ENCODE results near the gene TLR5. TPM values are rescaled to one million over a fixed set of nuclear protein-coding genes. Genes with fewer than 3 reads are reported as not detected.

The TLR5 gene
- polyA plus RNA-seq, 3 donors from 2014 or later, result 0.80 to 1.0 TPM; not detected in 1

DNA sequence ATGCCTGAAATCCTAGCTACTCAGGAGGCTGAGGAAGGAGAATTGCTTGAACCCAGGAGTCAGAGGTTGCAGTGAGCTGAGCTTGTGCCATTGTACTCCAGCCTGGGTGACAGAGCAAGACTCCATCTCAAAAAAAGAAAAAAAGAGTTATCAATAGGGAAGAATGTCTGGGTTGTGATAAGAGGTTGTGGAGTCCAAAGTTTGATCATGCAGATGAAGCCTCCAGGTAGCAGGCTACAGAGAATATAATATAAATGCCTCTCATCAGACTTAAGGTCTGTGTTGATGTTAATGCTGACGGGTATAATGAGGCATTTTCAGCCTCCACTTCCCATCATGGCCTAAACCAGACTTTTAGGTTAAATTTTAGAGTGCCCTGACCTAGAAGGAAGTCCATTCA, 24.6 kb downstream of the TLR5 start:
- peaks cover 1 to 10% (median 9%) of the 10 kb centered on the region in 3 donors for H3K27me3 Mint-ChIP-seq (ENCODE audit: low read depth in 3 of 3)
- H3K36me3 Mint-ChIP-seq, result peaks cover 0 to 5% (median 0%) of the 10 kb centered on the region in 3 donors
- H3K4me3 Mint-ChIP-seq, result no peak overlapping the region
- DNase-seq, result no peak
- H3K9me3 Mint-ChIP-seq, result peaks cover 0 to 2% (median 0%) of the 10 kb centered on the region in 6 donors
- peaks cover 3 to 4% of the 10 kb centered on the region in 2 donors for H3K4me1 Mint-ChIP-seq
- H3K27ac Mint-ChIP-seq, result no peak overlapping the region

DNA sequence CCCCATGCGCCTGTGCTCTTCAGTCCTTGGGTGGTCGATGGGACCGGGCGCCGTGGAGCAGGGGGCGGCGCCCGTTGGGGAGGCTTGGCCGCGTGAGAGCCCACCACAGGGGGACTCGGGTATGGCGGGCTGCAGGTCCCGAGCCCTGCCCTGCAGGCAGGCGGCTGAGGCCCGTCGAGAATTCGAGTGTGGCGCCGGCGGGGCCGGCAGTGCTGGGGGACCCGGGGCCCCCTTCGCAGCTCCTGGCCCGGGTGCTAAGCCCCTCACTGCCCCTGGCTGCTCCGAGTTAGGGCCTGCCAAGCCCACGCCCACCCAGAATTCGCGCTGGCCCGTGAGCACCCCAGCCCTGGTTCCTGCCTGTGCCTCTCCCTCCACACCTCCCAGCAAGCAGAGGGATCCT, 26.1 kb downstream of the TLR5 start:
- H3K9me3 Mint-ChIP-seq, result peaks cover 0 to 2% (median 0%) of the 10 kb centered on the region in 6 donors
- H3K27ac Mint-ChIP-seq, result no peak overlapping the region
- DNase-seq, result no peak
- no peaks in the 10 kb centered on the region for H3K4me1 Mint-ChIP-seq
- H3K4me3 Mint-ChIP-seq, result no peak overlapping the region
- H3K36me3 Mint-ChIP-seq, result peaks cover 0 to 5% (median 0%) of the 10 kb centered on the region in 3 donors
- peaks cover 0 to 18% (median 9%) of the 10 kb centered on the region in 3 donors for H3K27me3 Mint-ChIP-seq (ENCODE audit: low read depth in 3 of 3)

DNA sequence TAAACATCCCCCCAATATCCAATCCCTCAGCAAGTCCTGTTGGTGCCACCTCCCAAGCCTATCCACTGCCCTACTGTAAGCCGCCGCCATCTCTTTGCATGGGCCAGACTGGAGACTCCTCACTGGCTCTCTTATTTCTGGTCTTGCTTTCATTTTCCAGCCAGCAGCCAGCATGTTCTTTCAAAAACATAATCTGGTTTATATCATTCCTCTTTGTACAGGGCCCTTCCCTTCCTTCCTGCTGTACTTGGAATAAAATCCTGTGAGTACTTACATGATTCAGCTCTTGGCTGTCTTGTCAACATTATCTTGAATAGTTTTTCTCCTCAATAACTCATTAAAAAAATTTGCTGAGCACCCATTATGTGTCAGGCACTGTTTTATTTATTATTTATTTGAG, 28.2 kb downstream of the TLR5 start:
- H3K4me1 Mint-ChIP-seq, result no peaks in the 10 kb centered on the region
- H3K9me3 Mint-ChIP-seq, result peaks cover 0 to 2% (median 0%) of the 10 kb centered on the region in 6 donors
- H3K27ac Mint-ChIP-seq, result no peak overlapping the region
- H3K4me3 Mint-ChIP-seq, result no peak overlapping the region
- H3K36me3 Mint-ChIP-seq, result peaks cover 0 to 5% (median 0%) of the 10 kb centered on the region in 3 donors
- no peak for DNase-seq
- peaks cover 0 to 16% (median 7%) of the 10 kb centered on the region in 3 donors for H3K27me3 Mint-ChIP-seq (ENCODE audit: low read depth in 3 of 3)

DNA sequence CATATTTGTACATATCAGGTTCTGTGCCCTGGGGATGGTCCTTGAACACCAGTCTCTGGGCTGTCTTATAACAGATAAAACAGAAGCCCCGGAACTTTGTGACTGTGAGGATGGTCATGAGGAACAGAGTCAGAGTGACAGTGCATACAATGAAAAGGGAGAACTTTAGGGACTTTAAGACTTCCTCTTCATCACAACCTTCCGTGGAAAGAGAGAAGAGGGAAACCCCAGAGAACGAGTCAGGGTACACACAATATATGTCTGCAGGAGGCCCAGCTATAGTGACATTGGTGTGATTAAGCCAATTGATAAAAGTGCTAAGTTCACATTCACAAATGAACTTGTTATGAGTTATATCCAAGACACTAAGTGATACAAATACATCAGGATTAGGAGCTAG, 32.1 kb downstream of the TLR5 start:
- H3K4me3 Mint-ChIP-seq, result no peak overlapping the region
- no peak overlapping the region for H3K27ac Mint-ChIP-seq
- peaks cover 0 to 2% (median 0%) of the 10 kb centered on the region in 6 donors for H3K9me3 Mint-ChIP-seq
- peaks cover 0 to 2% (median 0%) of the 10 kb centered on the region in 3 donors for H3K36me3 Mint-ChIP-seq
- no peaks in the 10 kb centered on the region for H3K4me1 Mint-ChIP-seq
- no peak for DNase-seq
- peaks cover 0 to 18% (median 3%) of the 10 kb centered on the region in 3 donors for H3K27me3 Mint-ChIP-seq (ENCODE audit: low read depth in 3 of 3)

DNA sequence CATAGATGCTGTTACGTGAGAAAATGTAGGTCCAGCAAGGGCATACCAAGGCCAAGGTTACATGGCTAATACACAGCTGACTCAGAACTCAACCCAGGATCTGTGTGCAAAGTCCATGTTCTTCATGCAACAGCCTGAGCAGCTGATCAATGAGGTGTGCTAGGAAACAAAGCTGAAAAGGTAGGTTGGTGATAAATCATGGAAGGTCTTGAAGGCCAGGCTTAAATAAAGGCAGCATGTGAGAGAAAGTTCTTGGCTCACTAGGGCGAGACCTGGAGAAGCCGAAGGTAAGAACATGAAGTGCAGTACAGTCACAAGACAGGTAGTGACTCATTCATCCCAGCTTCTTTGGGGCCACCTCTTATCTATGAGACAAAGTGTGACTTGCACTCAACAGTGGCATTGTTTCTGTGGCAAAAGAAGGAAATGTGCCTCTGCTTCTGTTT, 33.4 kb downstream of the TLR5 start:
- H3K4me3 Mint-ChIP-seq, result no peak overlapping the region
- no peak for DNase-seq
- H3K27me3 Mint-ChIP-seq (ENCODE audit: low read depth in 3 of 3), result peaks cover 0 to 16% (median 6%) of the 10 kb centered on the region in 3 donors
- no peaks in the 10 kb centered on the region for H3K36me3 Mint-ChIP-seq
- no peak overlapping the region for H3K27ac Mint-ChIP-seq
- H3K9me3 Mint-ChIP-seq, result no peaks in the 10 kb centered on the region
- no peaks in the 10 kb centered on the region for H3K4me1 Mint-ChIP-seq

DNA sequence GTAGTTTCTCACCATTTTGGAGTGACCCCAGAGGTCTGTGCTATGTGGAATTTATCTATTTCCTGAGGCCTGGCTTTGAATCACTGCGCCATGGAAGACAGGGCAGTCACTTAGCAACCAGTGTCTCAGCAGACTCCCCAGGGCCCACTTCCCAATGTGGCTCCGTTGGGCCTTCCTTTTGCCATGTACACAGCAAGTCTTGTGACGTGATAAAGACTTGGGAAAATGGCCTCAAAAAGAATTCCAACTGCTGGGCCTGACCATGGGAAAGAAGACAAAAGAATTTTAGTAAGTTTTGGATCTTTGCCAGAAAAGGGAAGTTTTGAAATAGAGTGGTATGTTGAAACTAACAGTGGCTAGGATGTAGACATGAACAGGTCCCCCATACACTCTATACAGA, 36.2 kb downstream of the TLR5 start:
- no peak overlapping the region for H3K4me3 Mint-ChIP-seq
- H3K27ac Mint-ChIP-seq, result no peak overlapping the region
- no peaks in the 10 kb centered on the region for H3K36me3 Mint-ChIP-seq

DNA sequence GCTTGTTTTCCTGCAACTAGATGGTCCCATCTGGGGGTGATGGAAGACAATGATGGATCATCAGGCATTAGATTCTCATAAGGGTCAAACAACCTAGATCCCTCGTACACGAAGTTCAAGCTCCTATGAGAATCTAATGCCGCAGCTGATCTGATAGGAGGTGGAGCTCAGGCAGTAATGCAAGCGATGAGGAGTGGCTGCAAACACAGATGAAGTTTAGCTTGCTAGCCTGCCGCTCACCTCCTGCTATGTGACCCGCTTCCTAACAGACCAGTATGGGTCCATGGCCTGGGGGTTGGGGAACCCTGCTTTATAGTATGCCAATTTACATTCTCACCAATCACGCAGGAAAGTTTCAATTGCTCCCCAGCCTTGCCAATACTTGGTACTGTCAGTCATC, 37.5 kb downstream of the TLR5 start:
- no peak for DNase-seq
- Mint-ChIP-seq H3K4me3 (no peak overlapping the region), H3K36me3 (no peaks in the 10 kb centered on the region)

More for the DNA sequence above, 36.2 kb downstream of the TLR5 start:
- Mint-ChIP-seq H3K27me3 (ENCODE audit: low read depth in 3 of 3) (peaks cover 0 to 6% (median 5%) of the 10 kb centered on the region in 3 donors), H3K9me3 (no peaks in the 10 kb centered on the region), H3K4me1 (no peaks in the 10 kb centered on the region)
- no peak for DNase-seq

DNA sequence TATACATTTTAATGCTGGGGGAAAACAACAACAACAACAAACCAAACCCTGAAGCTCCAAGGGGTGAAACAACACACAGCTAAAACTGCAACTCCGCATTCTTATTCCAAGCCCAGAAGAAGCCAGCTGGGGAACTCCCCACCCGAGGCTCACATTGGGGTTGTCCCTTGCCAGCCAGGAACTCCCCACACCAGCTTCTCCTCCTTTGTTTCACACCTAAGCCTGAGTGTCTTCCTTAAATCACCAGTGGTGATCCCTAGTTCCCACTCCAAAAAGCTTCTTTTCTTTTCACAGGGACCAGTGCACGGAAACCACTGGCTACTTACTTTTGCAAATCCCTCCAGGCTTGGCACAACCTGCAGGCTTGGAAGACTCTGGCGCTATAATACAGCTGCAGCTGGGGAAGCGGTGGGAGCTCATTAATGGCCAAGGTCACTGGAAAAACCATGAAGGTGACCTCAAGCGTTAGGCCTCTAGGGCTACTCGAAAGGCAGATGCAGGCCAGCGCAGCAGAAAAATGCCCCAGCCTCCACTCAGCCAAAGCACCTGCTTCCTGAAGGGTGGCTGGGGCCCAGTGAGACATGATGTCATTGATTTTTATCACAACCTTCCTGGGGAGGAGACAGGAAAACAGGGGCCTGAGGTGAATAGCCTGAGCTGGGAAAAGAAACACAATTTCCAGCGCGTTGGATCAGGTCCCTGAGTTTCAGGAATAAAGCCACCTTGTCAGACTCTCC, 40.1 kb downstream of the TLR5 start:
- DNase-seq, result no peak
- Mint-ChIP-seq H3K4me1 (no peaks in the 10 kb centered on the region), H3K36me3 (peaks cover 0 to 6% (median 5%) of the 10 kb centered on the region in 3 donors), H3K27me3 (ENCODE audit: low read depth in 3 of 3) (peaks cover 2 to 12% (median 6%) of the 10 kb centered on the region in 3 donors), H3K4me3 (no peak overlapping the region), H3K27ac (no peak overlapping the region), H3K9me3 (peaks cover 0 to 14% (median 2%) of the 10 kb centered on the region in 6 donors)

More for the DNA sequence above, 37.5 kb downstream of the TLR5 start:
- Mint-ChIP-seq H3K27me3 (ENCODE audit: low read depth in 3 of 3) (peaks cover 2 to 8% (median 6%) of the 10 kb centered on the region in 3 donors), H3K9me3 (no peaks in the 10 kb centered on the region), H3K4me1 (no peaks in the 10 kb centered on the region), H3K27ac (no peak overlapping the region)

DNA sequence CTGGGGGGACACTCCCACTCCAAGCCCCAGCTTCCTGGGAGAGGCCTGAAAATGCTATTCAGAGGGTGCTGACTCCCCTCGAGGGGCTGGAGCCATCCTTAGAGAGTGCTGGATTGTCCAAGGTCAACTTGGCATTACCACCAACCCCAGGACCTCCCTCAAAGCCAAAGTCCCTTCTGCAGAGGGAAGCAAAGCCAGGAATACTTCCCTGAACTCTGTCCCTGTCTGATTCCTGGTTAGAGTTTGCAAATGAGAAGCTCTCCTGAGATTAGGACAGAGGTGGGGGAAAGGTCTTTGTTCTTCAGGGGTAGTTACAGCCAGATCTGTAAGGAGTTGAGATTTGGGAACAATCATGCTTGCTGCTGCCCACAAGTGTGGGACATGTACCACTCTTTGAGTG, 45.3 kb downstream of the TLR5 start:
- Mint-ChIP-seq H3K4me1 (no peaks in the 10 kb centered on the region), H3K36me3 (peaks cover 0 to 6% (median 5%) of the 10 kb centered on the region in 3 donors)

DNA sequence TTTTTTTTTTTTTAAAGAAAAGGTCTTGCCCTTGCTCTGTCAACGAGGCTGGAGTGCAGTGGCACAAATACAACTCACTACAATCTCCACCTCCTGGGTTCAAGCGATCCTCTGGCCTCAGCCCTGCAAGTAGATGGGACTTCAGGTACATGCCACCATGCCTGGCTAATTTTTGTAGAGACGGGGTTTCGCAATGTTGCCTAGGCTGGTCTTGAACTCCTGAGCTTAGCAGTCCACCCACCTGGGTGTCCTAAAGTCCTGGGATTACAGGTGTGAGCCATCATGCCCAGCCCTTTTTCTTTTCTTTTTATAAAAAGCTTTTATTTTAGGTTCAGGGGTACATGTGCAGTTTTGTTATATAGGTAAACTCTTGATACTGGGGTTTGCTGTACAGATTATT, 47.2 kb downstream of the TLR5 start:
- Mint-ChIP-seq H3K27ac (no peak overlapping the region), H3K27me3 (ENCODE audit: low read depth in 3 of 3) (peaks cover 0 to 15% (median 0%) of the 10 kb centered on the region in 3 donors), H3K36me3 (peaks cover 0 to 6% (median 5%) of the 10 kb centered on the region in 3 donors), H3K4me3 (no peak overlapping the region), H3K4me1 (no peaks in the 10 kb centered on the region), H3K9me3 (peaks cover 0 to 14% (median 2%) of the 10 kb centered on the region in 6 donors)
- DNase-seq, result no peak

More for the DNA sequence above, 45.3 kb downstream of the TLR5 start:
- Mint-ChIP-seq H3K27ac (no peak overlapping the region), H3K4me3 (no peak overlapping the region), H3K27me3 (ENCODE audit: low read depth in 3 of 3) (peaks cover 0 to 20% (median 2%) of the 10 kb centered on the region in 3 donors), H3K9me3 (peaks cover 0 to 14% (median 2%) of the 10 kb centered on the region in 6 donors)
- DNase-seq, result no peak

DNA sequence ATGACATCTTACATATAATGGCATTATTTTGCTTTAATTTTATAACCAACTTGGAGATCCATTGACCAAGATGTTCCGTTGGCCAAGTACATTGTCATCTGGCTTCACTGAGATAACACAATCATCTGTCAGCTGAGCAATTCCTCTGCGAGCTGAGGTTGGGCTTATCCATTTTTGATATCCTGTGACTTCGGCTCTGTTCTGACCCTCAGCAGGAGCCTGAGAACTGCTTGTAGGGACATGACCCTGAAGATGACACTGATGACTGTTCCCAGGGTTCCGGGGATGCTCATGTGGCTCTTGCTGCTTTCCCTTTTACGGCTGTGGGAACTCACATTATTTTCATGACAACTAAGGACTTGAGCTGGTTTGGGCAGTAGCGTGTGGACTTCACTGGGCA, 51.2 kb downstream of the TLR5 start:
- Mint-ChIP-seq H3K9me3 (no peaks in the 10 kb centered on the region), H3K36me3 (no peaks in the 10 kb centered on the region), H3K4me3 (no peak overlapping the region), H3K4me1 (no peaks in the 10 kb centered on the region), H3K27ac (no peak overlapping the region), H3K27me3 (ENCODE audit: low read depth in 3 of 3) (peaks cover 1 to 7% (median 3%) of the 10 kb centered on the region in 3 donors)
- no peak for DNase-seq

DNA sequence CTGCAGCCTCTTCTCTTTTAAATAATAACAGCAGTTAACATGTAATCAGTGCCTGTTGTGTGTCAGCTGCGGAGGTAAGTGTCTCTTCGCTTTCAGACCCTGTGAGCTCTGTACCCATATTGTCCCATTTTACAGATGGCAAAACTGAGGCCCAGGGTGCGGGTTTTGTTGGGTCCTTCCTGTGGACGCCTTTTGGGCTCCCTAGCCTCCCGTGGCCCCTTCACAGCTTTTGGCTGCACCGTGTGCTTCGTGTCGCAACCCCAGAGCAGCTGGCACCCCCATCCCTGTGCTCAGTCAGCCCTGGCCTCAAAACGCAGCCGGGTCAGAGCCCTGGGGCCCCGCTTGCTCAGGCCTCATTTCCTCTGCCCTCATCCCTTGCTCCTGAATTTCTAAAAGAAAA, 53.8 kb downstream of the TLR5 start:
- H3K36me3 Mint-ChIP-seq, result no peaks in the 10 kb centered on the region
- no peak overlapping the region for H3K4me3 Mint-ChIP-seq
- H3K4me1 Mint-ChIP-seq, result no peaks in the 10 kb centered on the region
- no peak for DNase-seq
- peaks cover 1 to 5% (median 4%) of the 10 kb centered on the region in 3 donors for H3K27me3 Mint-ChIP-seq (ENCODE audit: low read depth in 3 of 3)
- H3K9me3 Mint-ChIP-seq, result no peaks in the 10 kb centered on the region
- no peak overlapping the region for H3K27ac Mint-ChIP-seq

DNA sequence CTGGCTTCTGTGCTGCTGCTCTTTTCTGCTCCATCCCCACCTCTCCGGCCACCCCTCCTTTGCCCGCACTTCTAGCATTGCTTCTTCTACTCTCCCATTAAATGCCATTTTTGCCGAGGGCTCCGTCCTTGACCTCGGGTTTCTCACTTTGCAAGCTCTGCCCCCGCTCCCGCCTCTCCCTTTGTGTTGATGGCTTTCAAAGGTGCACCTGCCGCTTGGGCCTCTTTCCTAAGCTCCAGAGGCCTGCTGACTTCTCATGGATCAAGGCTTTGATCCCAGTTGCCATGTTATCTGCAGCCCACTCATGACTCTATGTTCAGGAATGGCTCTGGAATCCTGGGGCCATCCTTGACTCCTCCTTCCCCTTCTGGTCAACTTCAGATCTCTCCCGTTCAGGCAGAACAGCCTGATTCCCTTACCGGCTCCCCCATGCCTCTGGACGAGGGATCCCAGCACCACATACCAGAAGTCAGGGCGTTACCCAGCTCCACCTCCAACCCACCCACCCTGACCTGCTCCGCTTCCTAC, 54.3 kb downstream of the TLR5 start:
- Mint-ChIP-seq H3K4me3 (no peak overlapping the region), H3K36me3 (no peaks in the 10 kb centered on the region), H3K27me3 (ENCODE audit: low read depth in 3 of 3) (peaks cover 1 to 5% (median 4%) of the 10 kb centered on the region in 3 donors), H3K4me1 (no peaks in the 10 kb centered on the region), H3K27ac (no peak overlapping the region), H3K9me3 (no peaks in the 10 kb centered on the region)
- no peak for DNase-seq
